ENCODE measurements around the gene CCDC170. TPM values are rescaled to one million over a fixed set of nuclear protein-coding genes. Genes with fewer than 3 reads are reported as not detected.

Gene CCDC170
- total RNA-seq, 1 experiment from 2014 or later, result not detected

GRCh38 chr6:151477726-151478125 is 16.1 kb upstream of the CCDC170 start:
- TF ChIP-seq SIN3A (IDR thresholded peaks at IDR 0.05; ENCODE audit: borderline replicate concordance, insufficient read depth, low read depth, low read length), result no peak
- TF ChIP-seq TCF7L2 (IDR thresholded peaks at IDR 0.05; ENCODE audit: low read depth, low read length), result no peak
- no peak for TF ChIP-seq POLR2AphosphoS5 (IDR thresholded peaks at IDR 0.05; ENCODE audit: low read depth, low read length)
- no peak for TF ChIP-seq REST (IDR thresholded peaks at IDR 0.05; ENCODE audit: insufficient read depth in 1 of 2, low read depth in 2 of 2, low read length in 1 of 2)
- no peak for TF ChIP-seq CTCF (IDR thresholded peaks at IDR 0.05)
- POLR2A ChIA-PET, result no interaction called here
- CTCF ChIA-PET, result no interaction called here
- ATAC-seq (no peak), DNase-seq (ENCODE audit: low read depth, low spot score) (no peak)
- Histone ChIP-seq H3K27me3 (ENCODE audit: control insufficient read depth, insufficient read depth, low read length) (no peaks in the 10 kb centered on the region), H3K4me3 (ENCODE audit: low read depth in 2 of 2, low read length in 2 of 2) (no peak overlapping the region), H3K36me3 (ENCODE audit: control insufficient read depth, insufficient read depth, low read length) (no peaks in the 10 kb centered on the region), H3K27ac (ENCODE audit: low read length) (no peak overlapping the region), H3K4me1 (ENCODE audit: control insufficient read depth, insufficient read depth, low read length) (no peaks in the 10 kb centered on the region), H3K9me3 (ENCODE audit: control insufficient read depth, insufficient read depth, low read depth, low read length) (no peaks in the 10 kb centered on the region)
- intact Hi-C loops (cut with micrococcal nuclease; ENCODE audit: unreplicated experiment), result no loop called here
- in situ Hi-C loops (cut with HindIII; ENCODE audit: low pct_unique_long_range_greater_than_20kb, low sequenced_read_pairs), result no loop called here
- no TSS peak for BruUV-seq (replicated peaks)

GRCh38 chr6:151478670-151479069 is 15.1 kb upstream of the CCDC170 start:
- TF ChIP-seq SIN3A (IDR thresholded peaks at IDR 0.05; ENCODE audit: borderline replicate concordance, insufficient read depth, low read depth, low read length) (no peak), TCF7L2 (IDR thresholded peaks at IDR 0.05; ENCODE audit: low read depth, low read length) (no peak), CTCF (IDR thresholded peaks at IDR 0.05) (no peak), POLR2AphosphoS5 (IDR thresholded peaks at IDR 0.05; ENCODE audit: low read depth, low read length) (no peak), REST (IDR thresholded peaks at IDR 0.05; ENCODE audit: insufficient read depth in 1 of 2, low read depth in 2 of 2, low read length in 1 of 2) (no peak)
- no peak for DNase-seq (ENCODE audit: low read depth, low spot score)
- no peak overlapping the region for H3K4me3 ChIP-seq (ENCODE audit: low read depth in 2 of 2, low read length in 2 of 2)
- no peaks in the 10 kb centered on the region for H3K27me3 ChIP-seq (ENCODE audit: control insufficient read depth, insufficient read depth, low read length)
- ChIA-PET CTCF (no interaction called here), POLR2A (no interaction called here)
- no peak overlapping the region for H3K27ac ChIP-seq (ENCODE audit: low read length)
- H3K36me3 ChIP-seq (ENCODE audit: control insufficient read depth, insufficient read depth, low read length), result no peaks in the 10 kb centered on the region
- H3K4me1 ChIP-seq (ENCODE audit: control insufficient read depth, insufficient read depth, low read length), result no peaks in the 10 kb centered on the region
- BruUV-seq (replicated peaks), result no TSS peak
- in situ Hi-C loops (cut with HindIII; ENCODE audit: low pct_unique_long_range_greater_than_20kb, low sequenced_read_pairs), result no loop called here
- no peak for ATAC-seq
- intact Hi-C loops (cut with micrococcal nuclease; ENCODE audit: unreplicated experiment), result no loop called here
- no peaks in the 10 kb centered on the region for H3K9me3 ChIP-seq (ENCODE audit: control insufficient read depth, insufficient read depth, low read depth, low read length)

Data from Panc1 (cell line).